KMS-11 (cell line): ENCODE data around the gene INO80E.

Experiments used
- H2AFZ ChIP-seq: fragments of 200-600 bp; sonication (generic); 2 replicates; pipeline ENCODE4 v1.6.1; 2016; ENCODE audit warnings: antibody characterized with exemption, mixed run types, low read depth
- H3K27ac ChIP-seq: fragments of 200-600 bp; sonication (generic); 2 replicates; pipeline ENCODE4 v1.6.1; 2016; ENCODE audit warnings: mild to moderate bottlenecking, mixed run types
- H3K27me3 ChIP-seq: fragments of 200-600 bp; sonication (generic); 2 replicates; pipeline ENCODE4 v1.6.1; 2017; ENCODE audit warnings: mild to moderate bottlenecking, low read depth, mixed run types, moderate library complexity; ENCODE audit not compliant: insufficient read depth
- H3K36me3 ChIP-seq: fragments of 200-600 bp; sonication (generic); 2 replicates; pipeline ENCODE4 v1.6.1; 2017; ENCODE audit warnings: mild to moderate bottlenecking, mixed run types; ENCODE audit not compliant: insufficient read depth
- H3K4me1 ChIP-seq: fragments of 200-600 bp; sonication (generic); 2 replicates; pipeline ENCODE4 v1.6.1; 2016; ENCODE audit warnings: mild to moderate bottlenecking, low read depth, mixed run types; ENCODE audit not compliant: poor library complexity, severe bottlenecking
- H3K4me2 ChIP-seq: fragments of 200-600 bp; sonication (generic); 2 replicates; pipeline ENCODE4 v1.7.0; 2016; ENCODE audit warnings: mild to moderate bottlenecking, mixed run types
- H3K4me3 ChIP-seq: fragments of 200-600 bp; sonication (generic); IDR thresholded peaks from 2 replicates; pipeline ENCODE4 v1.6.1; 2017; ENCODE audit warnings: low read depth, low read length, mixed read lengths; ENCODE audit not compliant: insufficient read depth
- H3K79me2 ChIP-seq: fragments of 200-600 bp; sonication (generic); 2 replicates; pipeline ENCODE4 v1.6.1; 2016; ENCODE audit warnings: low read depth, mixed run types; ENCODE audit not compliant: insufficient read depth
- H3K9ac ChIP-seq: fragments of 200-600 bp; sonication (generic); 2 replicates; pipeline ENCODE4 v1.6.1; 2016; ENCODE audit warnings: mild to moderate bottlenecking, mixed run types
- H4K20me1 ChIP-seq: fragments of 200-600 bp; sonication (generic); 2 replicates; pipeline ENCODE4 v1.6.1; 2016; ENCODE audit warnings: mild to moderate bottlenecking, mixed run types; ENCODE audit not compliant: insufficient read depth
- CTCF ChIP-seq: fragments of 200-600 bp; sonication (generic); conservative IDR thresholded peaks from 2 replicates; pipeline ENCODE4 v1.6.1; 2017; ENCODE audit warnings: low read depth, mild to moderate bottlenecking, antibody characterized with exemption, low read length, moderate library complexity, mixed read lengths

Gene INO80E

GRCh38 chr16:29993191-29993902 is 2.7 kb upstream of the INO80E start:
- Histone ChIP-seq H3K9ac (no peak overlapping the region), H3K27me3 (no peaks in the 10 kb centered on the region), H2AFZ (no peak overlapping the region), H4K20me1 (no peaks in the 10 kb centered on the region), H3K4me2 (no peak overlapping the region), H3K27ac (no peak overlapping the region), H3K4me1 (peaks cover 17% of the 10 kb centered on the region), H3K36me3 (no peaks in the 10 kb centered on the region), H3K4me3 (no peak overlapping the region), H3K79me2 (peaks cover 10% of the 10 kb centered on the region; the same call in 1 of the 2 replicates)
- no peak for TF ChIP-seq CTCF

GRCh38 chr16:29993903-29994599 is 2.0 kb upstream of the INO80E start:
- no peak overlapping the region for H3K4me3 ChIP-seq
- H3K36me3 ChIP-seq = no peaks in the 10 kb centered on the region

GRCh38 chr16:29994600-29995323 is 1.3 kb upstream of the INO80E start:
- H3K4me2 ChIP-seq = peak overlapping the region; percentile 93
- peaks cover 10% of the 10 kb centered on the region; the same call in 1 of the 2 replicates for H3K79me2 ChIP-seq
- no peaks in the 10 kb centered on the region for H3K36me3 ChIP-seq
- H3K4me3 ChIP-seq = peak overlapping the region; percentile 9
- TF ChIP-seq CTCF = no peak
- peak overlapping the region; percentile 100 for H3K27ac ChIP-seq
- H3K4me1 ChIP-seq = peaks cover 17% of the 10 kb centered on the region
- H4K20me1 ChIP-seq = no peaks in the 10 kb centered on the region
- H3K9ac ChIP-seq = peak overlapping the region; percentile 100
- H2AFZ ChIP-seq = peak overlapping the region; percentile 95
- no peaks in the 10 kb centered on the region for H3K27me3 ChIP-seq

More at GRCh38 chr16:29993903-29994599, 2.0 kb upstream of the INO80E start:
- Histone ChIP-seq H3K79me2 (peaks cover 10% of the 10 kb centered on the region; the same call in 1 of the 2 replicates), H4K20me1 (no peaks in the 10 kb centered on the region), H3K27me3 (no peaks in the 10 kb centered on the region), H3K9ac (peak overlapping the region; percentile 100; the same call in 1 of the 2 replicates), H3K4me1 (peaks cover 17% of the 10 kb centered on the region), H3K4me2 (peak overlapping the region; percentile 93), H3K27ac (peak overlapping the region; percentile 100; the same call in 1 of the 2 replicates), H2AFZ (no peak overlapping the region)
- no peak for TF ChIP-seq CTCF

GRCh38 chr16:29995324-29995910 is 624 bp upstream of the INO80E start, which contains the start of gene HIRIP3:
HIRIP3 (minus strand) TSS chr16:29995617; CDS start chr16:29995605, 12 bp downstream.
- peak within 1 kb of the TSS; percentile 100 for H3K27ac ChIP-seq
- peak within 1 kb of the TSS; percentile 100 for H3K9ac ChIP-seq
- 0 out of 2 replicates have a peak, but pooled peaks have one; percentile 14 for TF ChIP-seq CTCF

More at GRCh38 chr16:29995324-29995910, 624 bp upstream of the INO80E start, which contains the start of gene HIRIP3:
- Histone ChIP-seq H3K79me2 (peaks cover 10% of the 10 kb centered on the region; the same call in 1 of the 2 replicates), H4K20me1 (no peaks in the 10 kb centered on the region), H3K4me3 (peak within 1 kb of the TSS; percentile 9), H3K4me2 (peak within 1 kb of the TSS; percentile 93), H3K27me3 (no peaks in the 10 kb centered on the region), H2AFZ (peak within 1 kb of the TSS; percentile 95), H3K36me3 (no peaks in the 10 kb centered on the region), H3K4me1 (peaks cover 17% of the 10 kb centered on the region)
